GM12892 (cell line): Measurements from ENCODE around the gene NCLN.

Source experiments
- POLR2A ChIP-seq: IDR thresholded peaks from 2 replicates; pipeline ENCODE4 v1.6.1; 2011; ENCODE audit warnings: low read depth, low read length, control low read depth
- POLR2AphosphoS5 ChIP-seq: IDR thresholded peaks from 2 replicates; pipeline ENCODE4 v1.6.1; 2011; ENCODE audit warnings: low read depth, low read length, control low read depth

- no peak for TF ChIP-seq POLR2AphosphoS5
- TF ChIP-seq POLR2A = no peak
Observed at GRCh38 chr19:3148503-3148902, 37.2 kb upstream of the NCLN start.
